ENCODE results near the gene PRR15. TPM values are rescaled to one million over a fixed set of nuclear protein-coding genes. Genes with fewer than 3 reads are reported as not detected.

The PRR15 gene
- total and polyA plus RNA-seq, 2 donors (not counting 1 experiment from before 2014, with no cell fraction given) = 0.04 TPM; not detected in 1

GRCh38 chr7:29561271-29561670 is 2.4 kb upstream of the PRR15 start:
- DNase-seq (no peak), ATAC-seq (ENCODE audit: low read depth) (no peak)
- Mint-ChIP-seq H3K9me3 (ENCODE audit: insufficient read depth) (no peaks in the 10 kb centered on the region), H3K27ac (no peak overlapping the region), H3K4me3 (no peak overlapping the region), H3K4me1 (peaks cover 28% of the 10 kb centered on the region), H3K27me3 (peaks cover 67% of the 10 kb centered on the region)
- Histone ChIP-seq H3K4me2 (replicated peaks; ENCODE audit: low read depth, low read length, poor library complexity, severe bottlenecking) (no peak overlapping the region), H3K79me2 (ENCODE audit: control insufficient read depth, insufficient read depth, low read length) (no peaks in the 10 kb centered on the region), H3K27ac (ENCODE audit: low read length in 2 of 2) (no peak overlapping the region), H3K27me3 (replicated peaks in 1 of 4; ENCODE audit: control extremely low read depth in 1 of 4, control insufficient read depth in 3 of 4, insufficient read depth in 4 of 4, low read length in 3 of 4) (peaks cover 0 to 47% (median 26%) of the 10 kb centered on the region in 4 experiments), H3K36me3 (replicated peaks in 1 of 2; ENCODE audit: control extremely low read depth in 1 of 2, control insufficient read depth in 1 of 2, extremely low read depth in 1 of 2, insufficient read depth in 2 of 2, low read length in 1 of 2) (no peaks in the 10 kb centered on the region), H3K4me3 (ENCODE audit: control extremely low read depth in 1 of 5, extremely low read depth in 1 of 5, insufficient read depth in 1 of 5, low read depth in 2 of 5, low read length in 4 of 5) (no peak overlapping the region), H4K20me1 (ENCODE audit: control insufficient read depth, insufficient read depth, low read length, poor library complexity, severe bottlenecking) (no peaks in the 10 kb centered on the region), H3K9ac (ENCODE audit: low read length) (no peak overlapping the region), H2AFZ (ENCODE audit: insufficient read depth, low read depth, low read length, poor library complexity, severe bottlenecking) (no peak overlapping the region), H3K9me3 (ENCODE audit: control extremely low read depth in 1 of 3, control insufficient read depth in 2 of 3, insufficient read depth in 1 of 3, low read length in 2 of 3) (peaks cover 0 to 17% (median 0%) of the 10 kb centered on the region in 3 donors), H3K4me1 (ENCODE audit: control insufficient read depth in 2 of 2, insufficient read depth in 2 of 2, low read length in 2 of 2) (peaks cover 33 to 34% of the 10 kb centered on the region in 2 donors)
- POLR2A ChIA-PET = no interaction called here
- 74% methylated on average over 6 of the region's 7 CpGs for WGBS (ENCODE audit: insufficient coverage)
- CTCF ChIA-PET = no interaction called here
- TF ChIP-seq EZH2 (IDR thresholded peaks at IDR 0.05; ENCODE audit: borderline replicate concordance, insufficient read depth, low read depth, low read length, poor library complexity, severe bottlenecking) (no peak), CTCF (IDR thresholded peaks at IDR 0.05) (no peak)
- intact Hi-C loops (cut with micrococcal nuclease) = no loop called here

GRCh38 chr7:29562307-29562706 is 1.3 kb upstream of the PRR15 start:
- WGBS (ENCODE audit: insufficient coverage) = 85% methylated on average over 5 of the region's 6 CpGs
- no peak overlapping the region for H3K4me3 Mint-ChIP-seq
- intact Hi-C loops (cut with micrococcal nuclease) = no loop called here

More at GRCh38 chr7:29562307-29562706, 1.3 kb upstream of the PRR15 start:
- ChIA-PET POLR2A (no interaction called here), CTCF (no interaction called here)
- peaks cover 28% of the 10 kb centered on the region for H3K4me1 Mint-ChIP-seq
- peaks cover 0 to 19% (median 0%) of the 10 kb centered on the region in 3 donors for H3K9me3 ChIP-seq (ENCODE audit: control extremely low read depth in 1 of 3, control insufficient read depth in 2 of 3, insufficient read depth in 1 of 3, low read length in 2 of 3)
- DNase-seq = no peak
- no peak for ATAC-seq (ENCODE audit: low read depth)
- H3K27ac ChIP-seq (ENCODE audit: low read length in 2 of 2) = no peak overlapping the region
- no peak overlapping the region for H3K27ac Mint-ChIP-seq
- no peaks in the 10 kb centered on the region for H3K79me2 ChIP-seq (ENCODE audit: control insufficient read depth, insufficient read depth, low read length)
- TF ChIP-seq EZH2 (IDR thresholded peaks at IDR 0.05; ENCODE audit: borderline replicate concordance, insufficient read depth, low read depth, low read length, poor library complexity, severe bottlenecking) (no peak), CTCF (IDR thresholded peaks at IDR 0.05) (no peak)
- no peaks in the 10 kb centered on the region for H3K9me3 Mint-ChIP-seq (ENCODE audit: insufficient read depth)
- H3K27me3 Mint-ChIP-seq = peaks cover 72% of the 10 kb centered on the region
- no peaks in the 10 kb centered on the region for H4K20me1 ChIP-seq (ENCODE audit: control insufficient read depth, insufficient read depth, low read length, poor library complexity, severe bottlenecking)
- no peak overlapping the region for H3K4me3 ChIP-seq (ENCODE audit: control extremely low read depth in 1 of 5, extremely low read depth in 1 of 5, insufficient read depth in 1 of 5, low read depth in 2 of 5, low read length in 4 of 5)
- H3K27me3 ChIP-seq (replicated peaks in 1 of 4; ENCODE audit: control extremely low read depth in 1 of 4, control insufficient read depth in 3 of 4, insufficient read depth in 4 of 4, low read length in 3 of 4) = peaks cover 0 to 54% (median 31%) of the 10 kb centered on the region in 4 experiments
- H3K9ac ChIP-seq (ENCODE audit: low read length) = no peak overlapping the region
- H3K4me2 ChIP-seq (replicated peaks; ENCODE audit: low read depth, low read length, poor library complexity, severe bottlenecking) = no peak overlapping the region
- no peaks in the 10 kb centered on the region for H3K36me3 ChIP-seq (replicated peaks in 1 of 2; ENCODE audit: control extremely low read depth in 1 of 2, control insufficient read depth in 1 of 2, extremely low read depth in 1 of 2, insufficient read depth in 2 of 2, low read length in 1 of 2)
- peaks cover 33 to 38% of the 10 kb centered on the region in 2 donors for H3K4me1 ChIP-seq (ENCODE audit: control insufficient read depth in 2 of 2, insufficient read depth in 2 of 2, low read length in 2 of 2)
- H2AFZ ChIP-seq (ENCODE audit: insufficient read depth, low read depth, low read length, poor library complexity, severe bottlenecking) = no peak overlapping the region
